ENCODE results near the gene MTAP.
"Not testable (repeated sequence)": the region's sequence is repeated elsewhere in the genome, so short reads cannot be mapped to it uniquely, and the experiment has no call there.

Gene MTAP

DNA sequence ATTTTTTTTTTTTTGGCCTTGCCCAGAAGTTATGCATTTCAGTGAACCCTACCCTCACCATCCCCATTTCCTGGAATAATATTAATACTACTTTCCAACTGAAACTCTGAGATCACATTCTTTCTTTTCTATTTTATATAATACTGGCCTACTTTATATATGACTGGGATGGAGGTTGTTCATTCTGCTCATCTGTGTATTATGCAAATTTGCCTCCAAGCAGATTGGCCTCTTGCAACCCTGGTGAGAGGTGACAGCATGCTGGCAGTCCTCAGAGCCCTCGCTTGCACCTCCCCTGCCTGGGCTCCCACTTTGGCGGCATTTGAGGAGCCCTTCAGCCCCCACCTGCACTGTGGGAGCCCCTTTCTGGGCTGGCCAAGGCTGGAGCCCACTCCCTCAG is 156.4 kb downstream of the MTAP start:
- TF ChIP-seq, protein P1, sequence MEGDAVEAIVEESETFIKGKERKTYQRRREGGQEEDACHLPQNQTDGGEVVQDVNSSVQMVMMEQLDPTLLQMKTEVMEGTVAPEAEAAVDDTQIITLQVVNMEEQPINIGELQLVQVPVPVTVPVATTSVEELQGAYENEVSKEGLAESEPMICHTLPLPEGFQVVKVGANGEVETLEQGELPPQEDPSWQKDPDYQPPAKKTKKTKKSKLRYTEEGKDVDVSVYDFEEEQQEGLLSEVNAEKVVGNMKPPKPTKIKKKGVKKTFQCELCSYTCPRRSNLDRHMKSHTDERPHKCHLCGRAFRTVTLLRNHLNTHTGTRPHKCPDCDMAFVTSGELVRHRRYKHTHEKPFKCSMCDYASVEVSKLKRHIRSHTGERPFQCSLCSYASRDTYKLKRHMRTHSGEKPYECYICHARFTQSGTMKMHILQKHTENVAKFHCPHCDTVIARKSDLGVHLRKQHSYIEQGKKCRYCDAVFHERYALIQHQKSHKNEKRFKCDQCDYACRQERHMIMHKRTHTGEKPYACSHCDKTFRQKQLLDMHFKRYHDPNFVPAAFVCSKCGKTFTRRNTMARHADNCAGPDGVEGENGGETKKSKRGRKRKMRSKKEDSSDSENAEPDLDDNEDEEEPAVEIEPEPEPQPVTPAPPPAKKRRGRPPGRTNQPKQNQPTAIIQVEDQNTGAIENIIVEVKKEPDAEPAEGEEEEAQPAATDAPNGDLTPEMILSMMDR (IDR thresholded peaks at IDR 0.05; ENCODE audit: low read depth, low read length, missing control alignments), result no peak
- no peak for DNase-seq (ENCODE audit: extremely low read depth, low read depth)
- no peak overlapping the region for H3K4me3 ChIP-seq (replicated peaks; ENCODE audit: low read depth, low read length)

DNA sequence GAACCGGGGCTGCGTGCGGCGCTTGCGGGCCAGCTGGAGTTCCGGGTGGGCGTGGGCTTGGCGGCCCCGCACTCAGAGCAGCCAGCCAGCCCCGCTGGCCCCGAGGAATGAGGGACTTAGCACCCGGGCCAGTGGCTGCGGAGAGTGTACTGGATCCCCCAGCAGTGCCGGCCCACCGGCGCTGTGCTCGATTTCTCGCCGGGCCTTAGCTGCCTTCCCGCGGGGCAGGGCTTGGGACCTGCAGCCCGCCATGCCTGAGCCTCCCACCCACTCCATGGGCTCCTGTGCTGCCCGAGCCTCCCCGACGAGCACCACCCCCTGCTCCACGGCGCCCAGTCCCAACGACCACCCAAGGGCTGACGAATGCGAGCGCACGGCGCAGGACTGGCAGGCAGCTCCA is 156.8 kb downstream of the MTAP start:
- not testable (repeated sequence) for DNase-seq (ENCODE audit: extremely low read depth, low read depth); H3K4me3 ChIP-seq (replicated peaks; ENCODE audit: low read depth, low read length)

DNA sequence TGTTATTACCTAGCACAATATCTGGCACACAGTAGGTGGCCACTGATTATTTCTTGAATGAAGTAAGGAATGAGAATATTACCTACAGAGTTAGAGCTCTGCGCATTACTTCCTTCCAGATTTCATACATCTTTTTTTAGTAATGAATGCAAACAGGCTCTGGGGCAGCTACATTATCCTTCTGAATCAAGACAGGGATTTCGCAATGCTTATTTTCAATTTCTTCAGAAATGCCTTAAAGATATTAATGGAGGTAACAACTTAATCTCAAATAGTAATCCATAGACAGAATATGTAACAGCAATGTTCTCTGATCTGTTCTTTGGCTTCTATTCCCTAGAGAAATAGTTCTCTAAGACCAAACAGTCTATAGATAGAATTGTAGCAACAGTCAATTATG is 159.1 kb downstream of the MTAP start:
- DNase-seq (ENCODE audit: extremely low read depth, low read depth), result no peak
- H3K4me3 ChIP-seq (replicated peaks; ENCODE audit: low read depth, low read length), result no peak overlapping the region
- TF ChIP-seq, protein P1 (IDR thresholded peaks at IDR 0.05; ENCODE audit: low read depth, low read length, missing control alignments), result no peak

DNA sequence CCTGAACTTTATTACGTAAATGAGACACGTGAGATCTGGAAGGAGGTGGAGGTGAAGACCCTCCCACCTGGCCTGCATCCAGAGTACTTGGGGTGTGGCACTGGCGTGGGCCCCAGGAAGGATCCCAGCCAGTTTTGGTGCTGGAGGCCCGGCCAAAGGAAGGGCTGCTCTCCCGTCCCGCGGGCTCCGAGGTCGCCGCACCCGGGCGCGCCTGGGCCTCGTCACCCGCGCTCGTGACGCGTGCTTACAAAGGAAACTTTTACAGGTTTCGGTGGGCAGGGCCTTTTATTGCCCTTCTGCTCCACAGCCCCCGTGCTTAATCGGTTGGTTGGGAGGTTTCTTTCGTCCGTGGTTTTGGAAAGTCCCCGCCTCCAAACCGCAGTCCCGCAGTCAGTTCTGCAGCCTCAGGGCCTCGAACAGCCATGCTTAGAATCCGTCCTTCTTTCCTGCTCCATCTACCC is 162.5 kb downstream of the MTAP start:
- DNase-seq (ENCODE audit: extremely low read depth, low read depth), result no peak
- TF ChIP-seq, protein P1 (IDR thresholded peaks at IDR 0.05; ENCODE audit: low read depth, low read length, missing control alignments), result no peak
- H3K4me3 ChIP-seq (replicated peaks; ENCODE audit: low read depth, low read length), result peak overlapping the region; percentile 36

DNA sequence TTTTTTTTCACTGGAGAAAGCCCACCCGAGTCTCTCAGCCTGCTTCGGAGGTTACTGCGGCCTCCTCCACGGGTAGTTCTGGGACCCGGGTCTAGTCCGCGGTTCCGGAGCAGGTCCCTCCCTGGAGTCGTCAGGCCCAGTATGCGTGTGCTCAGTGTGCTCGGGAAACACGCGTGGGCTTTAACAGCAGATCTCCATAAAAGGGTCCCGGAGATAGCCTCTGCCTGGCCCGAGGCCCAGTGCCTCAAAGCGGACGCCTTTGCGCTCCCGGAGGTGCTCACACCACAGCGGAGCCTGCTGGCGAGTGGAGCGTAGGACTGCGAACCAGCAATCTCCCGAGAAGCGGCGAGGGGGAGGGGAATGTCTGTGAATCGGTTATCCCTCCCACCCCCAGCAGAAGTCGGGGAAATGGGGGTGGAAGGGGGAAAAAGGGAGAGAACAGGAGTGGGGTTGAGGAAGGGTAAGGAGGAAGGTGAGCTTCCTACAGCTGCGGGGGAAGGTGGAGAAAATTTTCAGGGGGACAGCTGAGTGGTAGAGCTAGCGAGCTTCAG is 163.0 kb downstream of the MTAP start:
- TF ChIP-seq, protein P1 (IDR thresholded peaks at IDR 0.05; ENCODE audit: low read depth, low read length, missing control alignments), result peak; percentile 73
- H3K4me3 ChIP-seq (replicated peaks; ENCODE audit: low read depth, low read length), result peak overlapping the region; percentile 36
- no peak for DNase-seq (ENCODE audit: extremely low read depth, low read depth)

DNA sequence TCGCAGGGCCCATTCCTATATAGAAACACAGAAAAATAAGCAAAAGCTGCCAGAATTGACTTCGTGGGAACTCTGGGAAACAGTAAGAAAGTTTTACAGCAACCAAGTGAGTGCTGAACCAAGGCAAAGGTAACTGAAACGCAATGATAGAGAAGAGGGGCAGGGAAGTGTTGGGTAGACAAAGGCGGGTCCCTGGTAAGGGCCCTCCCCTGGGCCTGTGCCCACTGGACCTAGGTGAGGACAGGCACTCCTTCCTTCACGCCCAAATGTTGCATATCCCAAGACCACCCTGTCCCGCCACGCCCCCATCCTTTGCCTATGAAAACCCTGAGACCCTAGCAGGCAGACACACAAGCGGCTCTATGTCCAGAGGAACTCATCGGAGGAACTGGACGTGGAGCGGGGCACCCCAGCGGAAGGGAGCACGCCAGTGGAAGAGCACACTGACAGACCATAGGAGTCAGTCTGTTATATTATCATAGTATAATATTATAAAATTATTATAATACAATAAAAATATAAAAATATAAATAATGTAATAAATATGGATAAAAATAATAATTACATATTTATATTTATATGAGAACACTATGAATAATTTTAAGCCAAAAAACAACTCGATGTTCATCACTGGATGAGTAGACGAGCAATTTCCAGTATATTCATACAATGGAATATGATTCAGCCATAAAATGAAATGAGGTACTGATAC is 163.9 kb downstream of the MTAP start:
- H3K4me3 ChIP-seq (replicated peaks; ENCODE audit: low read depth, low read length), result no peak overlapping the region
- no peak for DNase-seq (ENCODE audit: extremely low read depth, low read depth)
- TF ChIP-seq, protein P1 (IDR thresholded peaks at IDR 0.05; ENCODE audit: low read depth, low read length, missing control alignments), result no peak

DNA sequence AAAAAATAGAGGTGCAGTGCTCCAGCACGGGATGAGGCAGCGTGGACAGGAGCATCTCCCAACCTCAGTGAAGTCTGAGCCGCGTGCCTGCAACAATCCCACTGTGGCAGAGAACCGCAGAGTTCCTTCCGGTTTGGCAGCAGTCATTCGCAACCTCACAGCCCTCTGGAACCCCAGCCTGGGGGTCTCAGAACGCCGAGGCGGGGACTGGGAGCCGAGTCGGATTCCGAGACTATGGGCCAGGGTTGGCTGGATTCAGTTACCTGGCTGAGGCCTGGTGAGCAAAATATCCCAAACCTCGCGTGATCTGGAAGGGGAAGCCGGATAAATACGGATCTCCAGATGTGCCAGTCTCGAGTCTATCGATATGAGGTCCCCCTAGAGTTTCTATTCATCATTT is 164.7 kb downstream of the MTAP start:
- DNase-seq (ENCODE audit: extremely low read depth, low read depth), result no peak
- no peak overlapping the region for H3K4me3 ChIP-seq (replicated peaks; ENCODE audit: low read depth, low read length)
- TF ChIP-seq, protein P1 (IDR thresholded peaks at IDR 0.05; ENCODE audit: low read depth, low read length, missing control alignments), result no peak
